Gastroesophageal sphincter (tissue), 3 donors: ENCODE data around the gene LRP10.

ENCODE experiments used
- POLR2A ChIP-seq, 2 donors: fragments of 450-650 bp; IDR thresholded peaks; one replicate each; pipeline ENCODE4 v1.6.1; 2017; ENCODE audit warnings: antibody characterized with exemption in 2 of 2, mild to moderate bottlenecking in 2 of 2, moderate library complexity in 1 of 2
- TF ChIP-seq, protein P1 (sequence below), 4 experiments: fragments of 200-600 bp in 2 of 4; fragments of 450-650 bp in 2 of 4; sonication (generic) in 1 of 4; IDR thresholded peaks; one replicate each; pipeline ENCODE4 v1.5.1; 2017 to 2019; ENCODE audit warnings: antibody characterized with exemption in 4 of 4, mild to moderate bottlenecking in 2 of 4, moderate library complexity in 2 of 4

- TF ChIP-seq, protein P1, sequence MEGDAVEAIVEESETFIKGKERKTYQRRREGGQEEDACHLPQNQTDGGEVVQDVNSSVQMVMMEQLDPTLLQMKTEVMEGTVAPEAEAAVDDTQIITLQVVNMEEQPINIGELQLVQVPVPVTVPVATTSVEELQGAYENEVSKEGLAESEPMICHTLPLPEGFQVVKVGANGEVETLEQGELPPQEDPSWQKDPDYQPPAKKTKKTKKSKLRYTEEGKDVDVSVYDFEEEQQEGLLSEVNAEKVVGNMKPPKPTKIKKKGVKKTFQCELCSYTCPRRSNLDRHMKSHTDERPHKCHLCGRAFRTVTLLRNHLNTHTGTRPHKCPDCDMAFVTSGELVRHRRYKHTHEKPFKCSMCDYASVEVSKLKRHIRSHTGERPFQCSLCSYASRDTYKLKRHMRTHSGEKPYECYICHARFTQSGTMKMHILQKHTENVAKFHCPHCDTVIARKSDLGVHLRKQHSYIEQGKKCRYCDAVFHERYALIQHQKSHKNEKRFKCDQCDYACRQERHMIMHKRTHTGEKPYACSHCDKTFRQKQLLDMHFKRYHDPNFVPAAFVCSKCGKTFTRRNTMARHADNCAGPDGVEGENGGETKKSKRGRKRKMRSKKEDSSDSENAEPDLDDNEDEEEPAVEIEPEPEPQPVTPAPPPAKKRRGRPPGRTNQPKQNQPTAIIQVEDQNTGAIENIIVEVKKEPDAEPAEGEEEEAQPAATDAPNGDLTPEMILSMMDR (IDR thresholded peaks at IDR 0.05) = no peak
- TF ChIP-seq POLR2A (IDR thresholded peaks at IDR 0.05) = no peak
These were observed 16.4 kb downstream of the LRP10 start for GRCh38 chr14:22887990-22888378.
